ENCODE data around the gene GIMAP2.

- TF ChIP-seq CTCF (IDR thresholded peaks at IDR 0.05) (no peak), POLR2A (IDR thresholded peaks at IDR 0.05) (no peak), POLR2AphosphoS5 (IDR thresholded peaks at IDR 0.05) (no peak), EP300 (IDR thresholded peaks at IDR 0.05) (no peak)
These were observed 53.5 kb downstream of the GIMAP2 start for GRCh38 chr7:150739033-150739432.

Data from sigmoid colon (tissue), 4 donors.